T-cell (primary cell): ENCODE measurements around the gene CNTNAP5. TPM values are rescaled to one million over a fixed set of nuclear protein-coding genes. Genes with fewer than 3 reads are reported as not detected.

Source experiments
- ATAC-seq, 4 experiments: fragments of 200-7000 bp in 3 of 4; fragments of 150-1000 bp in 1 of 4; cut with Tn5 transposase; replicated peaks in 1 of 4; 1 replicate in 3 of 4; 2 replicates in 1 of 4; pipeline ENCODE4 v1.10.0; 2021; ENCODE audit warnings: moderate library complexity in 3 of 4, mild to moderate bottlenecking in 2 of 4, moderate number of reproducible peaks in 1 of 4
- CTCF ChIA-PET, 2 donors: fragments of 300-600 bp; sonication (Branson Sonifier 250); formaldehyde crosslinking; loops; one replicate each; lab custom pipeline; 2022; ENCODE audit warnings: antibody characterized with exemption in 2 of 2; lab: Charles Lee
- POLR2A ChIA-PET, 2 donors: fragments of 300-600 bp; sonication (Branson Sonifier 250); formaldehyde crosslinking; loops; one replicate each; lab custom pipeline; 2022; ENCODE audit warnings: antibody characterized with exemption in 2 of 2; lab: Charles Lee
- DNase-seq, 35 experiments: peaks; one replicate each; pipeline versions ENCODE4 v3.0.0 to v3.0.0-alpha.2; 2013 to 2023
- H3K27ac ChIP-seq: one replicate; pipeline ENCODE4 v1.5.1; 2013; ENCODE audit warnings: low read length
- H3K27me3 ChIP-seq, 2 experiments: replicated peaks in 1 of 2; 1 replicate in 1 of 2; 2 replicates in 1 of 2; pipeline versions ENCODE4 v1.6.1 to v1.7.0; 2013; ENCODE audit warnings: low read length in 1 of 2, mixed read lengths in 1 of 2; ENCODE audit not compliant: control insufficient read depth in 2 of 2, insufficient read depth in 2 of 2; ENCODE audit errors: extremely low read depth in 1 of 2
- H3K36me3 ChIP-seq, 2 donors: 1 replicate in 1 of 2; 2 replicates in 1 of 2; pipeline versions ENCODE4 v1.6.1 to v1.7.0; 2013; ENCODE audit warnings: low read length in 1 of 2; ENCODE audit not compliant: control insufficient read depth in 2 of 2, insufficient read depth in 1 of 2; ENCODE audit errors: extremely low read depth in 1 of 2
- H3K4me1 ChIP-seq, 2 experiments: 1 replicate in 1 of 2; 2 replicates in 1 of 2; pipeline versions ENCODE4 v1.6.1 to v1.7.0; 2013; ENCODE audit warnings: low read length in 2 of 2, mixed read lengths in 1 of 2; ENCODE audit not compliant: insufficient read depth in 2 of 2, control insufficient read depth in 1 of 2; ENCODE audit errors: extremely low read depth in 1 of 2
- H3K4me3 ChIP-seq, 2 donors: 1 replicate in 1 of 2; 2 replicates in 1 of 2; pipeline versions ENCODE4 v1.5.1 to v1.7.0; 2013; ENCODE audit warnings: mild to moderate bottlenecking in 2 of 2, low read length in 1 of 2, moderate library complexity in 1 of 2; ENCODE audit not compliant: control insufficient read depth in 1 of 2; ENCODE audit errors: extremely low read depth in 1 of 2
- H3K9me3 ChIP-seq: 2 replicates; pipeline ENCODE4 v1.7.0; 2013
- H3K27ac Mint-ChIP-seq, 2 donors: one replicate each; pipeline ENCODE4 v1.8.0; 2020 to 2021; ENCODE audit warnings: mild to moderate bottlenecking in 2 of 2, mixed read lengths in 2 of 2
- H3K27me3 Mint-ChIP-seq, 2 donors: one replicate each; pipeline ENCODE4 v1.8.0; 2021 to 2022; ENCODE audit warnings: mixed read lengths in 2 of 2
- H3K36me3 Mint-ChIP-seq: one replicate; pipeline ENCODE4 v1.8.0; 2021; ENCODE audit warnings: mixed read lengths
- H3K4me1 Mint-ChIP-seq, 3 donors: one replicate each; pipeline ENCODE4 v1.8.0; 2020 to 2022; ENCODE audit warnings: mixed read lengths in 3 of 3, mild to moderate bottlenecking in 1 of 3
- H3K4me3 Mint-ChIP-seq, 3 donors: one replicate each; pipeline ENCODE4 v1.8.0; 2020 to 2022; ENCODE audit warnings: mild to moderate bottlenecking in 3 of 3, mixed read lengths in 3 of 3, moderate library complexity in 3 of 3
- H3K9me3 Mint-ChIP-seq, 3 donors: one replicate each; pipeline ENCODE4 v1.8.0; 2020 to 2022; ENCODE audit warnings: mixed read lengths in 3 of 3
- WGBS: methylation state at CpG from one replicate; pipeline ENCODE4 v1.1.5; 2013; ENCODE audit warnings: missing lambda C conversion rate; ENCODE audit not compliant: insufficient coverage; 5-methylcytosine and 5-hydroxymethylcytosine counted together
- total RNA-seq, 35 experiments: library from RNA in 6 of 35; stranded (reverse) in 6 of 35; fragments of 120-200 nt in 1 of 35; gene quantifications; one replicate each; pipeline versions ENCODE4 v1.2.1 to v1.2.4 and lab custom pipeline; 2013 to 2026

The CNTNAP5 gene
- total RNA-seq, 5 donors from 2014 or later (not counting 1 experiment from before 2014, with no cell fraction given), result not detected

DNA sequence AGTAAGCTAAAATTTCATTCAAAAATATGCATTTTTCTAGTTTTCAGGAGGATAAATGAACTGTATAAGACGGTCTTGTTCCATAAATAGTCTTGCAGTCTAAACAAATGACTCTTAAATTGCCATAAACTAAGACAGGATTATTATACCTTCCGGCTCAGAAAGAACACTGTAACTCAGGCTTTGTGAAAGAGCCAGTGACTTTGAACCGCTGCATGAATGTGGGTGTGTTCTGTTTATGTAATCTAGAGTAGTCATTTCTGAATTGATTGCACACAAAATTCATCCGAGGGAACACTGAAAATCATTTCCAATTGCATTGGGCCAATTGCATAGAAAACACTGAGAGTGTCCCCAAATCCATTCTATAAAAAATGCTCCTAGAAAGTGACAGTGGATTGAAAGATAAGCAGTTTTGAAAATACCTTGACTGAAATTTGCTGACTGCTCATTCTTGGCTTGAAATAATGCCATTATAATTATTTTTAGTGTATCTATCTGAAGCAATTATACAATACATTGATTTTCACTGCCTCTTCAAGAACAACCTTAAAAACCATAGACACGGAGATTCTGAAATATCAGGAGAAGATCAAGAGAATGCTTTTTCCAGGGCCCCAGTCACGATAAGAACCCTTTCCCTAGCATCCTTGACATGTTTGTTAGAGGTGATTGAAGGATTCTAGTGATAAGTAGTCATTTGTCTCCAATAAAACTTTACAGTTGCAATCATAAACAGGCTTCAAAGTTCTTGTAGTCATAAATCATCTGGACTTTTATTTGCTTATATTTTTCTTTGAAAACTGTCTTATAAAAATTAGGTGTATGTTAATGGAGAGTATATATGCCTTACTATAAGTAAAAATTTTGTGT is 55.4 kb downstream of the CNTNAP5 start:
- no CpG with 5 or more reads among the region's 6 CpGs for WGBS
- no peaks in the 10 kb centered on the region for H3K27me3 Mint-ChIP-seq
- no peaks in the 10 kb centered on the region for H3K27me3 ChIP-seq

DNA sequence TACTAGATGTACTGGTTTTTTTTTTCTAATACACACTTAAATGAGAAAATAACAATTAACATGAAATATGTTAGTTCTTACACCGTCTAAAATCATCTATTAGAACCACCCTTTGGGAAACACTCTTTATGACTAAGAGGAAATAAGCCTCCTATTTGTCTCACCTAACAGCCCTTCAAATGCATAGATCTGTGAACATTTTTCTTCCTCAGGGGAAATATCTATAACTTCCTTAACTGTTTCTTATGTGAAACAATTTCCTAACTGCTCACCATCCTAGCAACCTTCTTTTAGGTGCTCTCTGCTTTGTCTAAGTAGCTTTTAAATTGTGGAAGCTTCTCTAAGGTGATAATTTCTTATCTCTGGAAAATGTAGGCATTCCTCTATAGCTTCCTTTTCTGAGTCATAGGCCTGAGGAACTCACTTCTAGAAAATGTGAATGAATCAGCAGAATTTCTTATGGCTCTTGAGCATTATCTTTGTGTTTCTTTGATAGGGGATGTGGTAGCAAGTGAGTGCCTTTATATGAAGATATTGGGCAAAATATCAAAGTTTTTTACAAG is 56.1 kb downstream of the CNTNAP5 start:
- Histone ChIP-seq H3K9me3 (no peaks in the 10 kb centered on the region), H3K4me3 (no peak overlapping the region), H3K27ac (no peak overlapping the region), H3K4me1 (no peaks in the 10 kb centered on the region), H3K27me3 (no peaks in the 10 kb centered on the region), H3K36me3 (no peaks in the 10 kb centered on the region)
- Mint-ChIP-seq H3K4me3 (no peak overlapping the region), H3K36me3 (no peaks in the 10 kb centered on the region), H3K27me3 (no peaks in the 10 kb centered on the region), H3K27ac (no peak overlapping the region), H3K9me3 (peaks cover 0 to 16% (median 11%) of the 10 kb centered on the region in 3 donors), H3K4me1 (no peaks in the 10 kb centered on the region)
- no CpG with 5 or more reads among the region's 1 CpG for WGBS
- DNase-seq, result no peak
- ATAC-seq, result no peak
- CTCF ChIA-PET, result no interaction called here
- POLR2A ChIA-PET, result no interaction called here

More for the DNA sequence above, 55.4 kb downstream of the CNTNAP5 start:
- ChIA-PET POLR2A (no interaction called here), CTCF (no interaction called here)
- H3K27ac Mint-ChIP-seq, result no peak overlapping the region
- no peaks in the 10 kb centered on the region for H3K4me1 Mint-ChIP-seq
- peaks cover 0 to 12% (median 11%) of the 10 kb centered on the region in 3 donors for H3K9me3 Mint-ChIP-seq
- Histone ChIP-seq H3K4me3 (no peak overlapping the region), H3K27ac (no peak overlapping the region), H3K4me1 (no peaks in the 10 kb centered on the region), H3K9me3 (no peaks in the 10 kb centered on the region), H3K36me3 (no peaks in the 10 kb centered on the region)
- ATAC-seq, result no peak
- H3K36me3 Mint-ChIP-seq, result no peaks in the 10 kb centered on the region
- DNase-seq, result no peak
- H3K4me3 Mint-ChIP-seq, result no peak overlapping the region

- Histone ChIP-seq H3K9me3 (no peaks in the 10 kb centered on the region), H3K4me1 (no peaks in the 10 kb centered on the region), H3K4me3 (no peak overlapping the region), H3K27ac (no peak overlapping the region), H3K36me3 (no peaks in the 10 kb centered on the region), H3K27me3 (no peaks in the 10 kb centered on the region)
- Mint-ChIP-seq H3K4me1 (no peaks in the 10 kb centered on the region), H3K9me3 (peaks cover 9 to 19% (median 11%) of the 10 kb centered on the region in 3 donors), H3K4me3 (no peak overlapping the region), H3K27me3 (no peaks in the 10 kb centered on the region), H3K36me3 (no peaks in the 10 kb centered on the region), H3K27ac (no peak overlapping the region)
- no CpG with 5 or more reads among the region's 2 CpGs for WGBS
- POLR2A ChIA-PET, result no interaction called here
- CTCF ChIA-PET, result no interaction called here
- no peak for ATAC-seq
- DNase-seq, result no peak
Measured at GRCh38 chr2:124088616-124089015, 63.5 kb downstream of the CNTNAP5 start.

- Mint-ChIP-seq H3K27ac (no peak overlapping the region), H3K27me3 (no peaks in the 10 kb centered on the region), H3K4me3 (no peak overlapping the region), H3K36me3 (no peaks in the 10 kb centered on the region), H3K4me1 (no peaks in the 10 kb centered on the region), H3K9me3 (peaks cover 4 to 16% (median 9%) of the 10 kb centered on the region in 3 donors)
- no peaks in the 10 kb centered on the region for H3K36me3 ChIP-seq
- H3K4me1 ChIP-seq, result no peaks in the 10 kb centered on the region
- ChIA-PET POLR2A (no interaction called here), CTCF (no interaction called here)
- H3K27ac ChIP-seq, result no peak overlapping the region
- DNase-seq (no peak), ATAC-seq (no peak)
- 89% methylated on average over 4 of the region's 5 CpGs for WGBS
- H3K4me3 ChIP-seq, result no peak overlapping the region
- H3K27me3 ChIP-seq, result no peaks in the 10 kb centered on the region
- H3K9me3 ChIP-seq, result no peaks in the 10 kb centered on the region
Measured at GRCh38 chr2:124091721-124092120, 66.6 kb downstream of the CNTNAP5 start.

DNA sequence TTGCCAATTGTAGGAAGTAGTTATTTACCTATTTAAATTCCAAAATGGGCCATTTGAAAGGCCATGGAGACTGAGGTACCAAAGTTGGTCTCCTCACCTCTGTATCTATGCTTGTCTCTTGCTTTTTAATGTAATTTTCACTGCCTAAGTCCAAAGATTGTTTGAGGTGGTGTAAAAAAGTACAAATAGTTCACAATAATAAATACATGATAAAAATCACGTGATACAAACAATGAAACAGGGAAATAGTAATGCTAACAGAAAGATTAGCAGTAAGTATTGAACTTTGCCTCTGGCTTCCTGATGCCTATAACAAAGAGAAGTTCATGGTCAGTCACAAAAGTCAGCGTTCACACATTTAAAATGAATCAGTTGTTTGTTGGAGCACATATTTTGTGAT is 67.6 kb downstream of the CNTNAP5 start:
- no peaks in the 10 kb centered on the region for H3K4me1 ChIP-seq
- no peaks in the 10 kb centered on the region for H3K27me3 ChIP-seq
- H3K36me3 ChIP-seq, result no peaks in the 10 kb centered on the region
- ATAC-seq (no peak), DNase-seq (no peak)
- H3K36me3 Mint-ChIP-seq, result no peaks in the 10 kb centered on the region
- H3K27me3 Mint-ChIP-seq, result no peaks in the 10 kb centered on the region
- no peaks in the 10 kb centered on the region for H3K9me3 ChIP-seq
- no peaks in the 10 kb centered on the region for H3K4me1 Mint-ChIP-seq
- peaks cover 8 to 16% (median 9%) of the 10 kb centered on the region in 3 donors for H3K9me3 Mint-ChIP-seq
- ChIA-PET POLR2A (no interaction called here), CTCF (no interaction called here)
- H3K27ac ChIP-seq, result no peak overlapping the region
- WGBS, result no CpG with 5 or more reads among the region's 2 CpGs
- H3K4me3 ChIP-seq, result no peak overlapping the region
- no peak overlapping the region for H3K4me3 Mint-ChIP-seq
- no peak overlapping the region for H3K27ac Mint-ChIP-seq

- WGBS, result 50% methylated on average over 1 of the region's 1 CpG
- H3K4me1 Mint-ChIP-seq, result no peaks in the 10 kb centered on the region
- DNase-seq (no peak), ATAC-seq (no peak)
- POLR2A ChIA-PET, result no interaction called here
- H3K4me3 Mint-ChIP-seq, result no peak overlapping the region
- CTCF ChIA-PET, result no interaction called here
- no peak overlapping the region for H3K27ac Mint-ChIP-seq
- H3K4me3 ChIP-seq, result no peak overlapping the region
- H3K36me3 Mint-ChIP-seq, result no peaks in the 10 kb centered on the region
- H3K27me3 ChIP-seq, result no peaks in the 10 kb centered on the region
- no peaks in the 10 kb centered on the region for H3K27me3 Mint-ChIP-seq
- no peaks in the 10 kb centered on the region for H3K9me3 ChIP-seq
- no peak overlapping the region for H3K27ac ChIP-seq
- H3K4me1 ChIP-seq, result no peaks in the 10 kb centered on the region
- peaks cover 3 to 14% (median 6%) of the 10 kb centered on the region in 3 donors for H3K9me3 Mint-ChIP-seq
- no peaks in the 10 kb centered on the region for H3K36me3 ChIP-seq
Measured at GRCh38 chr2:124104914-124105313, 79.8 kb downstream of the CNTNAP5 start.
